AG04449 (cell line): ENCODE data around the gene MRE11.

ENCODE experiments used
- CTCF ChIA-PET: fragments of 350-600 bp; formaldehyde crosslinking; extraction: SDS; loops from one replicate; lab custom pipeline; 2021; ENCODE audit warnings: antibody characterized with exemption; lab: Yijun Ruan, JAX
- POLR2A ChIA-PET: fragments of 400-600, 350-600 bp; formaldehyde crosslinking; extraction: SDS; loops from one replicate; lab custom pipeline; 2020; ENCODE audit warnings: antibody characterized with exemption, inconsistent platforms; lab: Yijun Ruan, JAX
- DNase-seq: peaks from one replicate; pipeline ENCODE4 v3.0.0-alpha.2; 2010; ENCODE audit warnings: low read depth, low spot score
- H3K4me3 ChIP-seq: 2 replicates; pipeline ENCODE4 v1.5.1; 2011; ENCODE audit warnings: low read depth, mild to moderate bottlenecking, control low read depth, low read length
- TF ChIP-seq, protein P1 (sequence below): IDR thresholded peaks from one replicate; pipeline ENCODE4 v1.5.1; 2011; ENCODE audit warnings: mild to moderate bottlenecking, moderate library complexity, low read length, control low read depth, inconsistent platforms; ENCODE audit not compliant: insufficient read depth; ENCODE audit errors: missing control alignments

The MRE11 gene

GRCh38 chr11:94405062-94405833, 88.4 kb downstream of the MRE11 start:
- POLR2A ChIA-PET: no interaction called here
- TF ChIP-seq, protein P1, sequence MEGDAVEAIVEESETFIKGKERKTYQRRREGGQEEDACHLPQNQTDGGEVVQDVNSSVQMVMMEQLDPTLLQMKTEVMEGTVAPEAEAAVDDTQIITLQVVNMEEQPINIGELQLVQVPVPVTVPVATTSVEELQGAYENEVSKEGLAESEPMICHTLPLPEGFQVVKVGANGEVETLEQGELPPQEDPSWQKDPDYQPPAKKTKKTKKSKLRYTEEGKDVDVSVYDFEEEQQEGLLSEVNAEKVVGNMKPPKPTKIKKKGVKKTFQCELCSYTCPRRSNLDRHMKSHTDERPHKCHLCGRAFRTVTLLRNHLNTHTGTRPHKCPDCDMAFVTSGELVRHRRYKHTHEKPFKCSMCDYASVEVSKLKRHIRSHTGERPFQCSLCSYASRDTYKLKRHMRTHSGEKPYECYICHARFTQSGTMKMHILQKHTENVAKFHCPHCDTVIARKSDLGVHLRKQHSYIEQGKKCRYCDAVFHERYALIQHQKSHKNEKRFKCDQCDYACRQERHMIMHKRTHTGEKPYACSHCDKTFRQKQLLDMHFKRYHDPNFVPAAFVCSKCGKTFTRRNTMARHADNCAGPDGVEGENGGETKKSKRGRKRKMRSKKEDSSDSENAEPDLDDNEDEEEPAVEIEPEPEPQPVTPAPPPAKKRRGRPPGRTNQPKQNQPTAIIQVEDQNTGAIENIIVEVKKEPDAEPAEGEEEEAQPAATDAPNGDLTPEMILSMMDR: no peak
- CTCF ChIA-PET: interaction anchor here (1.0 to 5.7 kb wide), 3 partner anchors 13 to 484 kb away, joined by 4 to 31 read pairs (median 5); no protein-coding TSS in a partner anchor
- H3K4me3 ChIP-seq: no peak overlapping the region
- no peak for DNase-seq

DNA sequence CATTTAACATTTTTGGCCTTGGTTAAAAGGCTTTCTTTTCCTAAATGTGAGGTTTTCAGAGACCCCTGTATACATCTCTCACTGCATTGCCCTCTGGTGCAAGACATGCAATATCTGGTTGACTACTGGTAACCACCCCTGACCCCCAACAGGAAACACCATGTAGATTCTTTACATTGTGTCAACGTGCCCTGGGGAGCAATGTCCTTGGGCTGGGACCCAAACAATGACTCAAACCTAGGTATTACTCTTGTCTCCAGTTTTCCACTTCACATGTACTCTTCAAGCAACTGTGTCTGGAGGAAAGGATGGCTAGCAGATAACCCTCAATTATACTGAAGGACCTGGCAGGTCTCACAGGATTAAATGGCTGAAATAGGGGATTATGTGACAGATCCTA, 91.3 kb downstream of the MRE11 start:
- CTCF ChIA-PET: interaction anchor here (0.9 kb wide), 1 partner anchor 231 kb away, joined by 3 read pairs; no protein-coding TSS in a partner anchor
- TF ChIP-seq, protein P1: no peak
- POLR2A ChIA-PET: no interaction called here
- DNase-seq: no peak
- H3K4me3 ChIP-seq: no peak overlapping the region

GRCh38 chr11:94401773-94402265, 91.8 kb downstream of the MRE11 start:
- DNase-seq: no peak

DNA sequence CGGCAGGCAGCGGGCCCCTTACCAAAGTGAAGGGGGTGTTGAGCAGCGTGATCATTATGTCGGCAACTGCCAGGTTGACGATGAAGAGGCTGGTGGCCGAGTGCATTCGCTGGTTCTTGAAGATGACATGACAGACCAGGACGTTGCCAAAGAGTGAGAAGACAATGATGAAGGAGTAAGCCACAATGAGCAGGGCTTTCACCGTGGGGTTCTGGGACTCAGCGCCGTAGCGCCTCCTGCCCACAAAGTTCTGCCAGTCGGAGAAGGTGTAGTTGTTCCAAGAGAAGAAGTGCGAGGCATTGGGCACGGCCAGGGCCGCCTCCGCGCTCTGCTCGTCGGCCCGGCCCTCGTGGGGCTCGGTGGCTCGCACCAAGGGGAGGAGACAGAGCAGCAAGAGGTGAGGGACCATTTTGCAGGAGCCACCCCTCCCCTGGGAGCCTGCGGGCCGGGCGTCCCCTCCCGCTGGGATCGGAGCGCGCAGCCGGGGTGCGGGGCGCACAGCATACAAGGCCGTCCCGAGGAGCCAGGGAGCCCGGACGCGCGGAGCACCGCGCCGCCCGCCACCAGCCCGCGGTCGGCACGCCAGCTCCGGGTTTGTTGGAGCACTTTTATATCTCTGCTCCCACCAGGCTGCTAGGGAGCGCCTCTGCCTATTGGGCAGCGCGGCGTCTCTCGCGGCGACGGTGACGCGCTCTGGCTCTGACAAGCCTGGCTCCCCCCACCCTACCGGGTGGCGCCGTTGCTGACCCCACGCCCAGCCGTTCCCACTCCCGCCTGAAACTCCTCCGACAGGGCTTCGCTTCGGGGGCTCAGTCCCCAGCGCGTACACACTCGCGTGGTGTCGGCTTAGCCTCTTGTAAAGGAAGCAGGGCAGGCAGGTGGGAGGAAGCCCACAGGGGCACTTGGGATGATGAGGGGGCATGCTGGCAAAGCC, 92.5 kb downstream of the MRE11 start, which contains the start of gene GPR83:
Gene GPR83 (minus strand): TSS at position 581 of the 934 bp plus-strand sequence. CDS start 172 bp downstream, at position 409.
- ChIA-PET POLR2A (interaction anchor here (0.6 kb wide), 1 partner anchor 217 kb away, joined by 3 read pairs; no protein-coding TSS in a partner anchor), CTCF (no interaction called here)
- TF ChIP-seq, protein P1: no peak
- peak within 1 kb of the TSS; percentile 53 for H3K4me3 ChIP-seq
- DNase-seq: no peak

More at GRCh38 chr11:94401773-94402265, 91.8 kb downstream of the MRE11 start:
- TF ChIP-seq, protein P1: no peak
- ChIA-PET POLR2A (no interaction called here), CTCF (interaction anchor here (0.9 kb wide), 1 partner anchor 231 kb away, joined by 3 read pairs; no protein-coding TSS in a partner anchor)
- H3K4me3 ChIP-seq: peak overlapping the region; percentile 53

- POLR2A ChIA-PET: no interaction called here
- CTCF ChIA-PET: no interaction called here
- no peak for DNase-seq
- TF ChIP-seq, protein P1: no peak
- peak overlapping the region; percentile 53 for H3K4me3 ChIP-seq
Measured at GRCh38 chr11:94400457-94400838, 93.2 kb downstream of the MRE11 start.

DNA sequence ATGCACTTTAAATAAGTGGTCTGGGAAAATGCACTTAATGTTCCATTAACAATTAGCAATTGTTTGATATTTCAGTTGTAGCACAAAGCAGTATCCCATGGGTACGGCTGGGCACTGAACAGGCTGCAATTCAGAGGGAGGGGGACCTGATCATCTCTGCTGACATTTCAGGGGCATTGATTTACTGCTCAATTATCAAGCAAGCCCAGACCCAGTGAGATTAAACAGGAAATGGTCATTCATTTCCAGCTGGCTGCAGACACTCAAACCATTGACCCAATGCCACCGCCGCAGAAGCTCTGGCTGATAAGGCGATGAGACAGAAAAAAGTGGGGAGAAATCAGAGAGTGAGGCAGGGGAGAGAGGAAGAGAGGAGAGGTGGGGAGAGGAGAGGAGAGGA, 93.6 kb downstream of the MRE11 start:
- POLR2A ChIA-PET: no interaction called here
- no peak overlapping the region for H3K4me3 ChIP-seq
- no peak for DNase-seq
- CTCF ChIA-PET: no interaction called here
- TF ChIP-seq, protein P1: no peak
